Left kidney (tissue), 2 donors: ENCODE results near the gene SPPL2C. TPM values are rescaled to one million over a fixed set of nuclear protein-coding genes. Genes with fewer than 3 reads are reported as not detected.

Experiments
- DNase-seq: peaks from one replicate; pipeline ENCODE4 v3.0.0-alpha.2; 2013
- polyA plus RNA-seq: library from polyadenylated mRNA; unstranded; fragments of 120-200 nt; gene quantifications from one replicate; pipeline ENCODE4 v1.2.1, GENCODE V29; 2013; ENCODE audit not compliant: insufficient read length

SPPL2C gene
- polyA plus RNA-seq, 1 donor = not detected

DNA sequence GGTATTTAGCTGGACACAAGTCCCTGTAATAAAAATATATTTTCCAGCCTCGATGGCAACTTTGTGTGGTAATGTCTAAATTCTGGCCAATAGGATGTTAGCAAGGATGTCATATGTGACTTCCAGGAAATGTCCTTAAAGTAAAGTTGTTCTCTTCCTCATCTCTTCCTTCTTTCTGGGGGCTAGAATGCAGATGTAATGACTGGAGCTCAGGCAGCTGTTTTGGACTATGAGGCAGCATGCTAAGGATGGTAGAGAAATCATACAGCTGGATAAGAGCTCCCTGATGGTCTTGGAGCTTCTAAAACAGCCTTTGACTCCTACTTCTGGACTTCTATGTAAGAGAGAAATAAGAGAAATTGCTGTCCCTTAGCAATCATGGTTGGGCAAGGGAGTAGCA is 32.8 kb downstream of the SPPL2C start:
- no peak for DNase-seq

DNA sequence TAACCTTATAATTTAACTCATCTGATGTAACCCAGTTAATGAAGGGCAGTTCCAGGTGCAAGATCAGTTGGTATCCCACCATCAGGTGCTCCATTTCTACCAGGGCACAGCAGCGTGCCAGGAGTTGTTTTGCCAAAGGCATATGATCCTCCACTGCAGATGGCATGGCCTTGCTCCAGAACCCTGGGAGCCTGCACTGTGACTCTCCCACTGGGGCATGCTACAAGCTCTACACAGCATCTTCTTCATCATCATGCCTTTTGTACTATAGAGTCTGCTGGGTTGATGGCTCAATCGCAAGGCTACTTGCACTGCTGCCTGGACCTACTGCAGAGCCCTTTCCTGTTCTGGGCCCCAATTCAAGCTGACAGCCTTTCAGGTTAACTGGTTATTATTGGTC is 38.4 kb downstream of the SPPL2C start:
- no peak for DNase-seq

DNA sequence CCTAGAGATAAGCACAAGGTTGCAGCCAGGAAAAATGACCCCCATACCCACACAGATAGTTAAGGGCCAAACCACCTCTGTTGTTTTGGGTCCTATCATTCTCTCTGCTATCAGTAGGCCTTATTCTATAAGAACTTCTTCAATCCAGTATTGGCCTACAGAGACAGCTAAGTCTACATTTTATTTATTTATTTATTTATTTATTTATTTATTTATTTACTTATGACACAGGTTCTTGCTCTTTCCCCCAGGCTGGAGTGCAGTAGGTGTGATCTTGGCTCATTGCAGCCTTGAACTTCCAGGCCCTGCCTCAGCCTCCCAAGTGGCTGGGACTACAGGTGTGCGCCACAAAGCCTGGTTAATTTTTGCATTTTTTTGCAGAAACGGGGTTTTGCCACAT is 42.2 kb downstream of the SPPL2C start:
- DNase-seq = no peak

DNA sequence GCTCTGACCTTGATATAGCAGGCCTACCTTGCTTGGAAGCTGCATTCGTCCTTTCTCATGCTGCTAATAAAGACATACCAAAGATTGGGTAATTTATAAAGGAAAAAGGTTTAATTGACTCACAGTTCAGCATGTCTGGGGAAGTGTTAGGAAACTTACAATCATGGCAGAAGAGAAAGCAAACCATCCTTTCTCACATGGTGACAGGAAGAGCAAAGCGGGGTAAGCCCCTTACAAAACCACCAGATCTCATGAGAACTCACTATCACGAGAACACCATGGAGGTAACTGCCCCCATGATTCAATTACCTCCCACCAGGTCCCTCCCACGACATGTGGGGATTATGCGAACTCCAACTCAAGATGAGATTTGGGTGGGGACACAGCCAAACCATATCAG is 43.7 kb downstream of the SPPL2C start:
- DNase-seq = no peak

DNA sequence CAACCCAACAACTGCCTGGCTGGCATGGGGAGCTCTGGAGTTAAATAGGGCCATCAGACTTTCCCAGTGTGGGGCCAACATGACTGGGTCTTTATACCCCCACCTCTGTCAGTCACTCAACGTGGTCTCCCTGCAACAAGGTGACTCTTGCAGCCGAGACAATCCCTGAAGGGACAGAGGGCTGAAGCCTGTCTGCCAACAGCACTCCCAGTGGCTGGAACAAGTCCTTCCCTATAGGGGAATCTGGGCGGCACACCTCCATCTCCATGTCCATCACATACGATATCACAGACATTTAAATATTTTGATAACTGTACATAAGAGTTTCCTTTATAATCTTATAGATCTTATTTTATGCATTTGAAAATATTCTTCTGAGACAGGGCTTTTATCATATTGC is 44.9 kb downstream of the SPPL2C start:
- DNase-seq = no peak

DNA sequence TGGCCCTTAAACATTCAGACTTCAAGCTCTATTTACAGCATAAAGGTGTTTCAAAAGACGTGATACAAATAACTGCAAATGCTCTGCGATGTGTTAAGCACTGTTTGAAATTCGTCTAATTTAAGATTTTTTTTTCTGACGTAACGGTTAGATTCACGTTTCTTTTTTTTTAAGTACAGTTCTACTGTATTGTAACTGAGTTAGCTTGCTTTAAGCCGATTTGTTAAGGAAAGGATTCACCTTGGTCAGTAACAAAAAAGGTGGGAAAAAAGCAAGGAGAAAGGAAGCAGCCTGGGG is 49.0 kb downstream of the SPPL2C start:
- DNase-seq = no peak

DNA sequence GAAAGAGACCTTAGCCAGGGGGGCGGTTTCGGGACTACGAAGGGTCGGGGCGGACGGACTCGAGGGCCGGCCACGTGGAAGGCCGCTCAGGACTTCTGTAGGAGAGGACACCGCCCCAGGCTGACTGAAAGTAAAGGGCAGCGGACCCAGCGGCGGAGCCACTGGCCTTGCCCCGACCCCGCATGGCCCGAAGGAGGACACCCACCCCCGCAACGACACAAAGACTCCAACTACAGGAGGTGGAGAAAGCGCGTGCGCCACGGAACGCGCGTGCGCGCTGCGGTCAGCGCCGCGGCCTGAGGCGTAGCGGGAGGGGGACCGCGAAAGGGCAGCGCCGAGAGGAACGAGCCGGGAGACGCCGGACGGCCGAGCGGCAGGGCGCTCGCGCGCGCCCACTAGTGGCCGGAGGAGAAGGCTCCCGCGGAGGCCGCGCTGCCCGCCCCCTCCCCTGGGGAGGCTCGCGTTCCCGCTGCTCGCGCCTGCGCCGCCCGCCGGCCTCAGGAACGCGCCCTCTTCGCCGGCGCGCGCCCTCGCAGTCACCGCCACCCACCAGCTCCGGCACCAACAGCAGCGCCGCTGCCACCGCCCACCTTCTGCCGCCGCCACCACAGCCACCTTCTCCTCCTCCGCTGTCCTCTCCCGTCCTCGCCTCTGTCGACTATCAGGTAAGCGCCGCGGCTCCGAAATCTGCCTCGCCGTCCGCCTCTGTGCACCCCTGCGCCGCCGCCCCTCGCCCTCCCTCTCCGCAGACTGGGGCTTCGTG is 49.5 kb downstream of the SPPL2C start, which contains the start of gene MAPT:
Gene MAPT (plus strand): TSS at position 533 of the 763 bp plus-strand sequence. CDS start 67,784 bp downstream, outside the sequence.
- peak; percentile 93 for DNase-seq

DNA sequence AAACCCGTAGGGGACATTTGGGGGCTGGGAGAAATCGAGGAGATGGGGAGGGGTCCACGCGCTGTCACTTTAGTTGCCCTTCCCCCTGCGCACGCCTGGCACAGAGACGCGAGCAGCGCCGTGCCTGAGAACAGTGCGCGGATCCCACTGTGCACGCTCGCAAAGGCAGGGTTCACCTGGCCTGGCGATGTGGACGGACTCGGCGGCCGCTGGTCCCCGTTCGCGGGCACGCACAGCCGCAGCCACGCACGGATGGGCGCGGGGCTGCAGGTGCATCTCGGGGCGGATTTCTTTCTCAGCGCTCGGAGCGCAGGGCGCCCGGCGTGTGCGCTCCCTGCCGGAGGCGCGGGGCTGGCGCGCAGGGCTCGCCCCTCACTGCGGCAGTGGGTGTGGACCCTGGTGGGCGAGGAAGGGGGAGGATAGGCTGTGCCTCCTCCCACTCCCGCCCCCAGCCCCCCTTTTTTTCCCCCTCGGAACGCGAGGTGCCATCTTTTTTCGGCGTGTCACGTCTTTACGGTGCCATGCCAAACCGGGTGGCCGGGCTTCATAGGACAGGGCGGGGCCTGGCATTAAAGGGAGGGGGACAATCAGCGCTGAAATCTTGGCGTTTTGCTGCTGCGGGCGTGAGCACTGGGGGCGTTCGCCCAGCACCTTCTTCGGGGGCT is 50.8 kb downstream of the SPPL2C start:
- no peak for DNase-seq

DNA sequence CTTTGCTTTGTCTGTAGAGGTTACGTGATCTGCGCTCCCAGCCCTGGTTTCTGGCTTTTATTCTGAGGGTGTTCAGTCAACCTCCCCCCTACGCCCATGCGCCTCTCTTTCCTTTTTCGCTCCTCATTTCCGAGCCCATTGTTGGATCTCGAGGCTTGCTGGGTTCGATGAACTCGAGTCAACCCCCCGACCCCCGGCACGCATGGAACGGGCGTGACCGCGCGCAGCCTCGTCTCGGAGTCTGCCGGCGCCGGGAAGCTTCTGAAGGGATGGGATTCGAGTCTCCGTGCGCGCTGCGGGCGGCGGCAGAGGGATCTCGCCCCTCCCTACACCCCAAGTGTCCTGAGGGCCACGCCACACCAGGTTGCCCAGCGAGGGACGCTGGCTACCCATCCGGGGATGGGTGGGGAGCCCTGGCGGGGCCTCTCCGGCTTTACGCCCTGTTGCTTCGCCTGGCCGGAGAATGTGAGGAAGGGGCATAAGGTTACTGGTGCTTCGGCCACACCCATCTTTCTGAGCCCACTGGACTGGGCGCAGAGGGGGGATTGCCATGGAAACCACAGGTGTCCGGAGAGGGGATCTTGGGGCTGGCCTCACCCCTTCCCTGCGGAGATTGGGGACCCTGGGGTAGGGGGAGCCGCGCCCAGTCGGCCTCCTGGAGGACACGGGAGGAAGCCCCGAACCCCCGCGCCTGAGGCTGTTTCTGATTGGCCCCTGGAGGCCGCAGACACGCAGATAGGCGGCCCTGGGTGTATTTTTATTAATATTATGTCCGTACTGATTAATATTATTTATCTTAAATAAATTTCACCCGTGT is 51.5 kb downstream of the SPPL2C start:
- no peak for DNase-seq

Other genes starting within 250 kb of the SPPL2C start
- gene CRHR1, start 60.6 kb upstream of the SPPL2C start, polyA plus RNA-seq = 0.47 TPM
- gene MAPT, start 49.7 kb downstream of the SPPL2C start, polyA plus RNA-seq = 7.1 TPM
- gene STH, start 154.4 kb downstream of the SPPL2C start, polyA plus RNA-seq = not detected